ENCODE measurements around the gene TANK.

TANK gene

GRCh38 chr2:161160226-161161073 is at the start of gene TANK:
TANK (plus strand) TSS chr2:161160428; CDS start chr2:161179663, 19,235 bp downstream.
- Mint-ChIP-seq H3K4me1 (peaks cover 50% of the 10 kb centered on the region), H3K4me3 (peak within 1 kb of the TSS; percentile 99), H3K9me3 (no peaks in the 10 kb centered on the region), H3K36me3 (ENCODE audit: insufficient read depth) (peaks cover 18% of the 10 kb centered on the region), H3K27me3 (no peaks in the 10 kb centered on the region), H3K27ac (ENCODE audit: low read depth) (peak within 1 kb of the TSS; percentile 99)
- DNase-seq (ENCODE audit: low spot score in 2 of 2) (peak; percentile 77 to 86), ATAC-seq (replicated peaks; ENCODE audit: extremely low read depth, poor library complexity, severe bottlenecking) (peak; percentile 91)

GRCh38 chr2:161111531-161111930 is 48.7 kb upstream of the TANK start:
- Mint-ChIP-seq H3K4me1 (no peaks in the 10 kb centered on the region), H3K36me3 (ENCODE audit: insufficient read depth) (no peaks in the 10 kb centered on the region), H3K27me3 (peaks cover 11% of the 10 kb centered on the region), H3K4me3 (no peak overlapping the region), H3K27ac (ENCODE audit: low read depth) (no peak overlapping the region), H3K9me3 (no peaks in the 10 kb centered on the region)
- ATAC-seq (replicated peaks; ENCODE audit: extremely low read depth, poor library complexity, severe bottlenecking) = no peak
- no peak for DNase-seq (ENCODE audit: low spot score in 2 of 2)

- H3K4me1 Mint-ChIP-seq = no peaks in the 10 kb centered on the region
- H3K9me3 Mint-ChIP-seq = no peaks in the 10 kb centered on the region
- no peaks in the 10 kb centered on the region for H3K36me3 Mint-ChIP-seq (ENCODE audit: insufficient read depth)
- ATAC-seq (replicated peaks; ENCODE audit: extremely low read depth, poor library complexity, severe bottlenecking) (no peak), DNase-seq (ENCODE audit: low spot score in 2 of 2) (no peak)
- no peak overlapping the region for H3K4me3 Mint-ChIP-seq
- no peak overlapping the region for H3K27ac Mint-ChIP-seq (ENCODE audit: low read depth)
- H3K27me3 Mint-ChIP-seq = peaks cover 11% of the 10 kb centered on the region
Observed at GRCh38 chr2:161112908-161113307, 47.3 kb upstream of the TANK start.

- no peaks in the 10 kb centered on the region for H3K9me3 Mint-ChIP-seq
- peaks cover 11% of the 10 kb centered on the region for H3K27me3 Mint-ChIP-seq
- H3K27ac Mint-ChIP-seq (ENCODE audit: low read depth) = no peak overlapping the region
- H3K4me1 Mint-ChIP-seq = no peaks in the 10 kb centered on the region
- DNase-seq (ENCODE audit: low spot score in 2 of 2) (no peak), ATAC-seq (replicated peaks; ENCODE audit: extremely low read depth, poor library complexity, severe bottlenecking) (no peak)
- H3K36me3 Mint-ChIP-seq (ENCODE audit: insufficient read depth) = no peaks in the 10 kb centered on the region
- no peak overlapping the region for H3K4me3 Mint-ChIP-seq
Observed at GRCh38 chr2:161113693-161114575, 46.3 kb upstream of the TANK start.

GRCh38 chr2:161115205-161115604 is 45.0 kb upstream of the TANK start:
- peaks cover 11% of the 10 kb centered on the region for H3K27me3 Mint-ChIP-seq
- H3K36me3 Mint-ChIP-seq (ENCODE audit: insufficient read depth) = no peaks in the 10 kb centered on the region
- no peak overlapping the region for H3K4me3 Mint-ChIP-seq
- no peaks in the 10 kb centered on the region for H3K9me3 Mint-ChIP-seq
- ATAC-seq (replicated peaks; ENCODE audit: extremely low read depth, poor library complexity, severe bottlenecking) = no peak
- H3K27ac Mint-ChIP-seq (ENCODE audit: low read depth) = no peak overlapping the region
- no peak for DNase-seq (ENCODE audit: low spot score in 2 of 2)
- H3K4me1 Mint-ChIP-seq = no peaks in the 10 kb centered on the region

GRCh38 chr2:161115605-161116380 is 44.4 kb upstream of the TANK start:
- no peak overlapping the region for H3K27ac Mint-ChIP-seq (ENCODE audit: low read depth)
- H3K9me3 Mint-ChIP-seq = no peaks in the 10 kb centered on the region
- ATAC-seq (replicated peaks; ENCODE audit: extremely low read depth, poor library complexity, severe bottlenecking) (no peak), DNase-seq (ENCODE audit: low spot score in 2 of 2) (no peak)
- no peaks in the 10 kb centered on the region for H3K4me1 Mint-ChIP-seq
- H3K36me3 Mint-ChIP-seq (ENCODE audit: insufficient read depth) = no peaks in the 10 kb centered on the region
- H3K27me3 Mint-ChIP-seq = peaks cover 11% of the 10 kb centered on the region
- no peak overlapping the region for H3K4me3 Mint-ChIP-seq

GRCh38 chr2:161116509-161116908 is 43.7 kb upstream of the TANK start:
- ATAC-seq (replicated peaks; ENCODE audit: extremely low read depth, poor library complexity, severe bottlenecking) (no peak), DNase-seq (ENCODE audit: low spot score in 2 of 2) (no peak)
- Mint-ChIP-seq H3K4me3 (no peak overlapping the region), H3K4me1 (no peaks in the 10 kb centered on the region), H3K36me3 (ENCODE audit: insufficient read depth) (no peaks in the 10 kb centered on the region), H3K9me3 (no peaks in the 10 kb centered on the region), H3K27me3 (peaks cover 11% of the 10 kb centered on the region), H3K27ac (ENCODE audit: low read depth) (no peak overlapping the region)

- H3K9me3 Mint-ChIP-seq = no peaks in the 10 kb centered on the region
- no peaks in the 10 kb centered on the region for H3K36me3 Mint-ChIP-seq (ENCODE audit: insufficient read depth)
- DNase-seq (ENCODE audit: low spot score in 2 of 2) = no peak
- no peak for ATAC-seq (replicated peaks; ENCODE audit: extremely low read depth, poor library complexity, severe bottlenecking)
- no peak overlapping the region for H3K4me3 Mint-ChIP-seq
- H3K27me3 Mint-ChIP-seq = peaks cover 11% of the 10 kb centered on the region
- H3K27ac Mint-ChIP-seq (ENCODE audit: low read depth) = no peak overlapping the region
- H3K4me1 Mint-ChIP-seq = no peaks in the 10 kb centered on the region
Observed at GRCh38 chr2:161117506-161117905, 42.7 kb upstream of the TANK start.

- H3K36me3 Mint-ChIP-seq (ENCODE audit: insufficient read depth) = no peaks in the 10 kb centered on the region
- H3K4me3 Mint-ChIP-seq = no peak overlapping the region
- peaks cover 9% of the 10 kb centered on the region for H3K4me1 Mint-ChIP-seq
- peaks cover 7% of the 10 kb centered on the region for H3K27me3 Mint-ChIP-seq
- DNase-seq (ENCODE audit: low spot score in 2 of 2) (no peak), ATAC-seq (replicated peaks; ENCODE audit: extremely low read depth, poor library complexity, severe bottlenecking) (no peak)
- H3K27ac Mint-ChIP-seq (ENCODE audit: low read depth) = no peak overlapping the region
- no peaks in the 10 kb centered on the region for H3K9me3 Mint-ChIP-seq
Observed at GRCh38 chr2:161118722-161119121, 41.5 kb upstream of the TANK start.

- no peaks in the 10 kb centered on the region for H3K27me3 Mint-ChIP-seq
- H3K9me3 Mint-ChIP-seq = no peaks in the 10 kb centered on the region
- no peaks in the 10 kb centered on the region for H3K36me3 Mint-ChIP-seq (ENCODE audit: insufficient read depth)
- ATAC-seq (replicated peaks; ENCODE audit: extremely low read depth, poor library complexity, severe bottlenecking) (no peak), DNase-seq (ENCODE audit: low spot score in 2 of 2) (no peak)
- no peak overlapping the region for H3K27ac Mint-ChIP-seq (ENCODE audit: low read depth)
- H3K4me1 Mint-ChIP-seq = peaks cover 9% of the 10 kb centered on the region
- H3K4me3 Mint-ChIP-seq = no peak overlapping the region
Observed at GRCh38 chr2:161119483-161119882, 40.7 kb upstream of the TANK start.

- Mint-ChIP-seq H3K27me3 (no peaks in the 10 kb centered on the region), H3K4me3 (no peak overlapping the region), H3K9me3 (no peaks in the 10 kb centered on the region), H3K27ac (ENCODE audit: low read depth) (no peak overlapping the region), H3K36me3 (ENCODE audit: insufficient read depth) (no peaks in the 10 kb centered on the region), H3K4me1 (peaks cover 9% of the 10 kb centered on the region)
- ATAC-seq (replicated peaks; ENCODE audit: extremely low read depth, poor library complexity, severe bottlenecking) (no peak), DNase-seq (ENCODE audit: low spot score in 2 of 2) (no peak)
Observed at GRCh38 chr2:161120775-161121174, 39.5 kb upstream of the TANK start.

GRCh38 chr2:161121622-161122021 is 38.6 kb upstream of the TANK start:
- ATAC-seq (replicated peaks; ENCODE audit: extremely low read depth, poor library complexity, severe bottlenecking) = no peak
- no peaks in the 10 kb centered on the region for H3K9me3 Mint-ChIP-seq
- no peaks in the 10 kb centered on the region for H3K27me3 Mint-ChIP-seq
- H3K27ac Mint-ChIP-seq (ENCODE audit: low read depth) = no peak overlapping the region
- no peaks in the 10 kb centered on the region for H3K36me3 Mint-ChIP-seq (ENCODE audit: insufficient read depth)
- peaks cover 9% of the 10 kb centered on the region for H3K4me1 Mint-ChIP-seq
- DNase-seq (ENCODE audit: low spot score in 2 of 2) = no peak
- H3K4me3 Mint-ChIP-seq = no peak overlapping the region

All from central memory CD8-positive, alpha-beta T cell (primary cell).